ENCODE data around the gene MKI67. TPM values are rescaled to one million over a fixed set of nuclear protein-coding genes. Genes with fewer than 3 reads are reported as not detected.

Gene MKI67
- total and polyA plus RNA-seq, 2 of the 4 experiments (the other 2 are of a cell fraction): 13.5 to 36.4 TPM

- intact Hi-C loops (cut with micrococcal nuclease): no loop called here
- no peak overlapping the region for H2BK5ac ChIP-seq (ENCODE audit: low read depth, low read length, poor library complexity, severe bottlenecking)
- H3K36me3 ChIP-seq (ENCODE audit: control insufficient read depth, insufficient read depth, low read length): no peaks in the 10 kb centered on the region
- H3K4me1 ChIP-seq (ENCODE audit: control insufficient read depth, insufficient read depth, low read length): no peaks in the 10 kb centered on the region
- no peak overlapping the region for H3K9ac ChIP-seq (ENCODE audit: low read depth, low read length)
- no peak overlapping the region for H3K4ac ChIP-seq (ENCODE audit: low read depth, low read length)
- no peak overlapping the region for H3K4me2 ChIP-seq (ENCODE audit: low read depth, low read length)
- H3K18ac ChIP-seq (ENCODE audit: low read depth, low read length): no peak overlapping the region
- no peaks in the 10 kb centered on the region for H3K27me3 ChIP-seq (ENCODE audit: control insufficient read depth, insufficient read depth, low read length)
- no peak overlapping the region for H2BK20ac ChIP-seq (ENCODE audit: low read depth, low read length)
- H4K20me1 ChIP-seq (ENCODE audit: insufficient read depth, low read length): no peaks in the 10 kb centered on the region
- no peak overlapping the region for H2BK15ac ChIP-seq (ENCODE audit: low read depth, low read length)
- no peak overlapping the region for H4K5ac ChIP-seq (ENCODE audit: low read depth, low read length)
- in situ Hi-C loops (cut with MboI; ENCODE audit: low sequenced_read_pairs): no loop called here
- no peak overlapping the region for H3K27ac ChIP-seq (ENCODE audit: insufficient read depth, low read length)
- no peak overlapping the region for H3K4me3 ChIP-seq (ENCODE audit: insufficient read depth, low read depth, low read length)
- TF ChIP-seq POLR2A (IDR thresholded peaks at IDR 0.05; ENCODE audit: low read depth, low read length): no peak
- no peak for TF ChIP-seq MAZ (IDR thresholded peaks at IDR 0.05; ENCODE audit: borderline replicate concordance, low read depth, low read length)
- TF ChIP-seq MAFK (IDR thresholded peaks at IDR 0.05; ENCODE audit: low read depth, low read length): no peak
- TF ChIP-seq ELK1 (IDR thresholded peaks at IDR 0.05; ENCODE audit: borderline replicate concordance, low read depth, low read length): no peak
- no peak for TF ChIP-seq SMC3 (IDR thresholded peaks at IDR 0.05; ENCODE audit: low read depth, low read length)
- TF ChIP-seq USF2 (IDR thresholded peaks at IDR 0.05; ENCODE audit: low read depth, low read length): no peak
- no peak for TF ChIP-seq FOS (IDR thresholded peaks at IDR 0.05; ENCODE audit: low read depth, low read length)
- dilution Hi-C loops (cut with HindIII; ENCODE audit: low sequenced_read_pairs, unreplicated experiment): no loop called here
- no peaks in the 10 kb centered on the region for H3K79me1 ChIP-seq (ENCODE audit: low read depth in 1 of 2, low read length in 2 of 2)
- no peak overlapping the region for H2AK5ac ChIP-seq (ENCODE audit: low read depth, low read length)
- no peak overlapping the region for H4K91ac ChIP-seq (ENCODE audit: insufficient read depth, low read depth, low read length)
- no peak for ATAC-seq (ENCODE audit: low read depth)
- no peak overlapping the region for H4K8ac ChIP-seq (ENCODE audit: low read depth in 2 of 2, low read length in 2 of 2)
- H3K14ac ChIP-seq (replicated peaks; ENCODE audit: low read depth, low read length): no peak overlapping the region
- no peak for DNase-seq
- H3K23ac ChIP-seq (ENCODE audit: low read depth, low read length): no peak overlapping the region
- H3K9me3 ChIP-seq (ENCODE audit: control insufficient read depth, insufficient read depth, low read length): no peaks in the 10 kb centered on the region
- H3K9me1 ChIP-seq (ENCODE audit: insufficient read depth, low read length): peaks cover 3% of the 10 kb centered on the region; the same call in 1 of the 2 replicates
- ChIA-PET CTCF (no interaction called here), POLR2A (ENCODE audit: unreplicated experiment) (no interaction called here)
- no peak overlapping the region for H3K56ac ChIP-seq (ENCODE audit: extremely low read depth, insufficient read depth, low read length)
- H2BK120ac ChIP-seq (ENCODE audit: low read depth, low read length): no peak overlapping the region
- H2AK9ac ChIP-seq (replicated peaks; ENCODE audit: low read depth, low read length, poor library complexity): no peak overlapping the region
- WGBS, 2 experiments (ENCODE audit: extremely low coverage in 2 of 2, insufficient read length in 1 of 2): 92% methylated on average over 13 of the region's 25 CpGs; no CpG with 5 or more reads in 1 of the 2 experiments
- BruUV-seq (replicated peaks): no TSS peak
- no peak overlapping the region for H2AFZ ChIP-seq (replicated peaks; ENCODE audit: low read length, poor library complexity)
Observed at GRCh38 chr10:128055061-128055868, 71.0 kb downstream of the MKI67 start.
